K562 (cell line): ENCODE results near the gene MED13L.

Source experiments
- CREM ChIP-seq: IDR thresholded peaks from 2 replicates; pipeline ENCODE4 v1.6.1; 2014; ENCODE audit warnings: antibody characterized with exemption, low read depth
- CTCF ChIP-seq, 3 experiments: IDR thresholded peaks in 2 of 3; conservative IDR thresholded peaks in 1 of 3; 2 replicates each; pipeline ENCODE4 v1.5.1; 2011 to 2012; ENCODE audit warnings: low read length in 3 of 3, mild to moderate bottlenecking in 3 of 3, control low read depth in 2 of 3, improper control_type of control experiment in 1 of 3, inconsistent platforms in 1 of 3, low read depth in 1 of 3, mixed read lengths in 1 of 3, moderate library complexity in 1 of 3; ENCODE audit not compliant: insufficient read depth in 2 of 3
- EZH2 ChIP-seq: IDR thresholded peaks from 2 replicates; pipeline ENCODE4 v1.6.1; 2012; ENCODE audit warnings: low read depth, mild to moderate bottlenecking, inconsistent platforms, low read length, borderline replicate concordance
- MYC ChIP-seq, 2 experiments: fragments of 250-450 bp in 1 of 2; sonication (Bioruptor Pico) in 1 of 2; IDR thresholded peaks; 2 replicates each; pipeline versions ENCODE4 v1.5.1 to v1.6.1; 2012 to 2021; ENCODE audit warnings: low read depth in 2 of 2, borderline replicate concordance in 1 of 2, improper control_type of control experiment in 1 of 2, low read length in 1 of 2, mild to moderate bottlenecking in 1 of 2, moderate library complexity in 1 of 2
- NRF1 ChIP-seq, 2 experiments: fragments of 450-650 bp; IDR thresholded peaks in 1 of 2; conservative IDR thresholded peaks in 1 of 2; 2 replicates each; pipeline ENCODE4 v1.6.1; 2014; ENCODE audit warnings: mild to moderate bottlenecking in 2 of 2
- PCBP1 ChIP-seq: fragments of 200-400 bp; formaldehyde crosslinking; IDR thresholded peaks from 2 replicates; pipeline ENCODE4 v1.6.1; 2018; ENCODE audit warnings: mild to moderate bottlenecking, low read depth, low read length; ENCODE audit not compliant: poor library complexity, severe bottlenecking
- POLR2AphosphoS5 ChIP-seq: IDR thresholded peaks from 2 replicates; pipeline ENCODE4 v1.6.1; 2011; ENCODE audit warnings: mild to moderate bottlenecking, low read depth, low read length, moderate library complexity; ENCODE audit not compliant: control insufficient read depth, insufficient read depth
- U2AF1 ChIP-seq: fragments of 200-400 bp; formaldehyde crosslinking; optimal IDR thresholded peaks from 2 replicates; pipeline ENCODE3; 2017; ENCODE audit warnings: mild to moderate bottlenecking, low read depth, low read length, moderate library complexity
- ZNF133 ChIP-seq: fragments of 250-450 bp; sonication (Bioruptor Pico); IDR thresholded peaks from 2 replicates; pipeline ENCODE4 v1.4.0; 2020; ENCODE audit warnings: mild to moderate bottlenecking

GRCh38 chr12:115964214-115964613 lies 313.3 kb downstream of the MED13L start:
- TF ChIP-seq EZH2 (no peak), NRF1 (conservative IDR thresholded peaks at IDR 0.05 in 1 of 2, IDR thresholded peaks at IDR 0.05 in 1 of 2) (no peak), ZNF133 (CRISPR knock-in tag) (no peak), MYC (IDR thresholded peaks at IDR 0.05; ENCODE audit: low read depth, low read length) (no peak), MYC (CRISPR knock-in tag; IDR thresholded peaks at IDR 0.05; ENCODE audit: borderline replicate concordance, low read depth) (no peak), U2AF1 (no peak), PCBP1 (no peak), POLR2AphosphoS5 (no peak), CREM (no peak), CTCF (IDR thresholded peaks at IDR 0.05 in 2 of 3, conservative IDR thresholded peaks at IDR 0.05 in 1 of 3; ENCODE audit: insufficient read depth in 2 of 3, low read depth in 1 of 3, low read length in 3 of 3) (no peak)
